Uterus (tissue), 2 donors: Measurements from ENCODE around the gene PITRM1.

Experiments
- CTCF ChIP-seq, 4 experiments: fragments of 200-600 bp in 2 of 4; fragments of 450-650 bp in 2 of 4; sonication (generic) in 2 of 4; IDR thresholded peaks; one replicate each; pipeline ENCODE4 v1.5.1; 2016 to 2019; ENCODE audit warnings: antibody characterized with exemption in 4 of 4, mild to moderate bottlenecking in 2 of 4, moderate library complexity in 1 of 4
- POLR2A ChIP-seq, 2 donors: fragments of 450-650 bp; IDR thresholded peaks; one replicate each; pipeline ENCODE4 v1.6.1; 2016; ENCODE audit warnings: antibody characterized with exemption in 2 of 2, mild to moderate bottlenecking in 1 of 2, moderate library complexity in 1 of 2

- no peak for TF ChIP-seq CTCF (IDR thresholded peaks at IDR 0.05)
- TF ChIP-seq POLR2A (IDR thresholded peaks at IDR 0.05): no peak
Measured at GRCh38 chr10:3128379-3129130, 44.0 kb downstream of the PITRM1 start.
